Stimulated activated CD8-positive, alpha-beta memory T cell treated with anti-CD3 and anti-CD28 coated beads, Interleukin-2, amount 100 ng/mL, for 48 hours (primary cell): Measurements from ENCODE around the gene ZBTB4.

Experiments used
- DNase-seq, 2 donors: peaks; one replicate each; pipeline ENCODE4 v3.0.0-alpha.2; 2020; ENCODE audit warnings: low read depth in 2 of 2

The ZBTB4 gene, protein sequence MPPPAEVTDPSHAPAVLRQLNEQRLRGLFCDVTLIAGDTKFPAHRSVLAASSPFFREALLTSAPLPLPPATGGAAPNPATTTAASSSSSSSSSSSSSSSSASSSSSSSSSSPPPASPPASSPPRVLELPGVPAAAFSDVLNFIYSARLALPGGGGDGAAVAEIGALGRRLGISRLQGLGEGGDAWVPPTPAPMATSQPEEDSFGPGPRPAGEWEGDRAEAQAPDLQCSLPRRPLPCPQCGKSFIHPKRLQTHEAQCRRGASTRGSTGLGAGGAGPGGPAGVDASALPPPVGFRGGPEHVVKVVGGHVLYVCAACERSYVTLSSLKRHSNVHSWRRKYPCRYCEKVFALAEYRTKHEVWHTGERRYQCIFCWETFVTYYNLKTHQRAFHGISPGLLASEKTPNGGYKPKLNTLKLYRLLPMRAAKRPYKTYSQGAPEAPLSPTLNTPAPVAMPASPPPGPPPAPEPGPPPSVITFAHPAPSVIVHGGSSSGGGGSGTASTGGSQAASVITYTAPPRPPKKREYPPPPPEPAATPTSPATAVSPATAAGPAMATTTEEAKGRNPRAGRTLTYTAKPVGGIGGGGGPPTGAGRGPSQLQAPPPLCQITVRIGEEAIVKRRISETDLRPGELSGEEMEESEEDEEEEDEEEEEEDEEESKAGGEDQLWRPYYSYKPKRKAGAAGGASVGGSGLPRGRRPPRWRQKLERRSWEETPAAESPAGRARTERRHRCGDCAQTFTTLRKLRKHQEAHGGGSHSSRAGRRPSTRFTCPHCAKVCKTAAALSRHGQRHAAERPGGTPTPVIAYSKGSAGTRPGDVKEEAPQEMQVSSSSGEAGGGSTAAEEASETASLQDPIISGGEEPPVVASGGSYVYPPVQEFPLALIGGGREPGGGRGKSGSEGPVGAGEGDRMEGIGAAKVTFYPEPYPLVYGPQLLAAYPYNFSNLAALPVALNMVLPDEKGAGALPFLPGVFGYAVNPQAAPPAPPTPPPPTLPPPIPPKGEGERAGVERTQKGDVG

DNA sequence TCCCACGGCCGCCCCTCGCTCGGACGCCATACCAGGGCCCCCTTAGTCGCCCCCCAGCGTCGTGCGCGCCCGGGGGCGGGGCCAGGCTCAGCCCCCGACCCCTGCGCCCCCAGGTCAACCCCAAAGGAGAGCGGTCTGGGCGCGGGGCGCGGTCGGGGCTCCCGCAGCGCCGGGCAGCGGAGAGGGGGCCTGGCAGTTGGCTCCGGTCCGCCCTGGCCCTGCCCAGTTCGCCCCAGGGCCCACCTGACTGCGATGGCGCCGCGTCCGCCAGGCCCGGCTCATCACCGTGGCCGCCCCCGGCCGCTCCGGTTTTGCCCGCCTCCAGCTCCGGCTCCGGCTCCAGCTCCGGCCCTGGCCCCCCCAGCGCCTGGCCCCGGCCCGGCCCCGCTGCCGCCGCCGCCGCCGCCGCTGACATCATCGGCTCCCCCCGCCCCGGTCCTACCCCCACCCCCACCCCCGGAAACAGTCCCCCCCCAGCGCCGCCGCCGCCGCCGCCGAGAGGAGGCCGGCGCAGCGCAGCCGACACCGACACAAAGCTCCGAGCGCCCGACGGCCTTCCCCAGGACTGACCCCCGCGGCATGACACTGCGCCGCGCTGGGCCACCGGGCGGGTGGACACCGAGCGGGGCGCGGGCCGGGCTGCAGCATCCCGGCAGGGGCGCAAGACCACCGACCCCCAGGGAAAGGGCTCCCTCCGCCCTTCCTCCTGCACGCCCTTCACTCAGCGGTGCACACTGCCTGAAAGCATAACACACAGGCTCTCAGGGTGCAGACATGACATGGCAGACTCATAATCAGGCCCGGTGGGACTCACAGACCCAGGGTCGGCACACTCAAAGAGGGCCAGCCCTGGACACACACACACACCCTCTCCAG is at the start of gene ZBTB4:
Gene ZBTB4 (minus strand): TSS at position 419 of the 876 bp plus-strand sequence. CDS start 12,830 bp downstream, outside the sequence.
- no peak for DNase-seq

DNA sequence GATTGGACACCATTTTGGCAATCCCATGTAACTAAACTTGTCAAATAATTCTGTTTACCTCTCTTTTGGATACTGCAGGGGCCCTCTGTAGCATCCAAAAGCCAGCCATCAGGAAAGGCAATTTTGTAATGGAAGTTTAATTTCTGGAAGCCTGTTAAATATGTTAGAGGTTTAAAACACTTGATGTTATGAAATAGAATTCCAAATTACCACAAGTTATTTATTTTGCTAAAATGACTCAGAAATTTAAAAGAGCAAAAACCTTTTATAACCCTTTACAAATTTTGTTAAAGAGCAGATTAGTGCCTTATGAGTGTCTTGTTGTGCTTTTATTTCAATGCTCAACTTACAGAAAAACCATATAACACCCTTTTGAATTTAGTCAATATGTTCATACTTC is 49.4 kb upstream of the ZBTB4 start:
- no peak for DNase-seq

DNA sequence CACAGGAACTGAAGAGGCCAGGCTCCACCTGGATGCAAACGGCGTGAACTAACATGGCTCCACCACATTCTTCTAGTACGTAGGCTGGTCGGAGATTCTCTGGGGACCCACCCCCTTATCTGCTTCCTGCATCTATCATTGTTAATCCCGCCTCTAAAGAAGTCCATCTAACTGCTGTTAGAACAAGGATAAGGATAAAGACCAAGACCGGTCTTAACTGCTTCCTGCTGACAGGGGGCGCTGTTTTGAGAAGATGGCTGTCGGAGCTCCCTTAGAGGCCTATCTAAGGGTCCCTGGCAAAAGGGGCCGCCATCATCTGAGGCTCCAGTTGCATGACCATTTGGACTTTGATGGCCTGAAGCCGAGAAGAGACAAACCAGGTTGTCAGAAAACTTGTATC is 43.6 kb upstream of the ZBTB4 start:
- DNase-seq, result peak; percentile 14 to 31

DNA sequence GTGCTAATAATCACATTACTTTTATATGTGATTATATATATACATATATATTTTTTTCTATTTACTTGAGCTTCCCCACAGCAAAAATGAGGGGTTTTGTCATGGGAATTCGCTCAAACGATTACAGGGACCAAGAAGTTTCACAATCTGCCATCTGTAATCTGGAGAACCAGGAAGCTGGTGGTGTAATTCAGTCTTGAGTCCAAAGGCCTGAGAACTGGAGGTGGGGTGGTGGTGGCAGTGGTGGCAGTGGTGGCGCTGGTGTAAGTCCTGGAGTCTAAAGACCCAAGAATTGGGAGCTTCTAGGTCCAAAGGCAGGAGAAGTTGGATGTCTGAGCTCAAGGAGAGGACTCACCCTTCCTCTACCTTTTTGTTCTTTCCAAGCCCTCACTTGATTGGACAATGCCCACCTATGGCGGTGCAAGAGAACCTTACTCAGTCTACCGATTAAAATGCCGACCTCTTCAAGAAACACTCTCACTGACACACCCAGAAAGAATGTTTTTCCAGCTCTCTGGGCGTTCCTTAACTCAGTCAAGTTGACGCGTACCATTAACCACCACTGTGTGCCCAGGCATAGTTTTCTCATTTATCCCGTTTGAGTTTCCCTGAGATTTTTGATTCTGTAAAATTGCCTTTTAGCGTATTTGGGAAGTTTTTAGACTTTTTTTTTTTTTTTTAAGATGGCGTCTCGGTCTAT is 36.6 kb upstream of the ZBTB4 start:
- no peak for DNase-seq

DNA sequence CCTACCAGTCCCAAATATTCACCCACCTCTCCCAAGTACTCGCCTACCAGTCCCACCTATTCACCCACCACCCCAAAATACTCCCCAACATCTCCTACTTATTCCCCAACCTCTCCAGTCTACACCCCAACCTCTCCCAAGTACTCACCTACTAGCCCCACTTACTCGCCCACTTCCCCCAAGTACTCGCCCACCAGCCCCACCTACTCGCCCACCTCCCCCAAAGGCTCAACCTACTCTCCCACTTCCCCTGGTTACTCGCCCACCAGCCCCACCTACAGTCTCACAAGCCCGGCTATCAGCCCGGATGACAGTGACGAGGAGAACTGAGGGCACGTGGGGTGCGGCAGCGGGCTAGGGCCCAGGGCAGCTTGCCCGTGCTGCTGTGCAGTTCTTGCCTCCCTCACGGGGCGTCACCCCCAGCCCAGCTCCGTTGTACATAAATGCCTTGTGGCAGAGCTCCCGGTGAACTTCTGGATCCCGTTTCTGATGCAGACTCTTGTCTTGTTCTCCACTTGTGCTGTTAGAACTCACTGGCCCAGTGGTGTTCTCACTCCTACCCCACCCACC is 34.5 kb upstream of the ZBTB4 start:
- no peak for DNase-seq

DNA sequence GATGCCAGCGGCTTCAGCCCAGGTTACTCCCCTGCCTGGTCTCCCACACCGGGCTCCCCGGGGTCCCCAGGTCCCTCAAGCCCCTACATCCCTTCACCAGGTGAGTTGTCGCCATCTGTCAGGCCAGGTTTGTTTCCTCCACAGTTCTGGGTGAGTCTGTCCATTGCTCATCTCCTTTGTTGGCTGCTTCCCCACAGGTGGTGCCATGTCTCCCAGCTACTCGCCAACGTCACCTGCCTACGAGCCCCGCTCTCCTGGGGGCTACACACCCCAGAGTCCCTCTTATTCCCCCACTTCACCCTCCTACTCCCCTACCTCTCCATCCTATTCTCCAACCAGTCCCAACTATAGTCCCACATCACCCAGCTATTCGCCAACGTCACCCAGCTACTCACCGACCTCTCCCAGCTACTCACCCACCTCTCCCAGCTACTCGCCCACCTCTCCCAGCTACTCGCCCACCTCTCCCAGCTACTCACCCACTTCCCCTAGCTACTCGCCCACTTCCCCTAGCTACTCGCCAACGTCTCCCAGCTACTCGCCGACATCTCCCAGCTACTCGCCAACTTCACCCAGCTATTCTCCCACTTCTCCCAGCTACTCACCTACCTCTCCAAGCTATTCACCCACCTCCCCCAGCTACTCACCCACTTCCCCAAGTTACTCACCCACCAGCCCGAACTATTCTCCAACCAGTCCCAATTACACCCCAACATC is 33.6 kb upstream of the ZBTB4 start:
- DNase-seq, result no peak

DNA sequence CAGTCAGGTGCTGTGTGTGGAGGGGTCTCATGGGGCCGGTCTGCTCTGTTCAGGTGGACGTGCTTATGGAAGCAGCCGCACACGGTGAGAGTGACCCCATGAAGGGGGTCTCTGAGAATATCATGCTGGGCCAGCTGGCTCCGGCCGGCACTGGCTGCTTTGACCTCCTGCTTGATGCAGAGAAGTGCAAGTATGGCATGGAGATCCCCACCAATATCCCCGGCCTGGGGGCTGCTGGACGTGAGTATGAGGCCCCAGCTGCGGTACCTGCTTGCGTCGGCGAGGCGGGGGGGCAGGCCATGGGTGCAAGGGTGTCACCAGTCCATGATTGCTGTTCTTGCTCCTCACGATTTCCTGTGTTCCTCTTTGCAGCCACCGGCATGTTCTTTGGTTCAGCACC is 32.7 kb upstream of the ZBTB4 start:
- DNase-seq, result no peak

DNA sequence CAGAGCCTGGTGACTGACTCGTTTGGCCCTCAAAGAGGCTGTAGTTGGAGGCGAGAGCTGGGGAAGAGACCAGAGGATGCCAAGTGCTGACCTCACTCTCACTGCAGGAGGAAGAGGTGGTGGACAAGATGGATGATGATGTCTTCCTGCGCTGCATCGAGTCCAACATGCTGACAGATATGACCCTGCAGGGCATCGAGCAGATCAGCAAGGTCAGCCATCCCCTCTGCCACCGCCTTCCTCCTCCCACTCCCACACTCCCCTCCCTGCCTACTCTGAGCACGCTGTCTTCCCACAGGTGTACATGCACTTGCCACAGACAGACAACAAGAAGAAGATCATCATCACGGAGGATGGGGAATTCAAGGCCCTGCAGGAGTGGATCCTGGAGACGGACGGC is 31.7 kb upstream of the ZBTB4 start:
- no peak for DNase-seq

DNA sequence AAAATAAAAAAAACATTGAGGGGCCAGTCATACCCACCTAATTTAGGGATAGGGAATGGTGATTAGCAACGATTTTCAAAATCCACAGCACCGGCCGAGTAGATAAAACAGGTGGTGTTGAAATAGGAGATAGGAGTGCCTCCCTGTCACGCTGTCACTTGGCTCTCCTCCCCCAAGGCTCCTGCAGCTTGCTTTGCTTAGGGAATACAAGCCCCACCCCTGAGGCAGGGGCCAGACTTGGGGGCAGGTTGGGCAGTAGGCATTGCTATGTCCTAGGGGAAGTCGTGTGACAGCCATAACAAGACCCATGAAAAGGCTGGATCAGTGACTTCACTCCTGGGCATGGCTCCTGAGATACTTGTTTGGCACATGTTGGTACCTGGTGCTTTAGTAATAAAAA is 30.5 kb upstream of the ZBTB4 start:
- no peak for DNase-seq

DNA sequence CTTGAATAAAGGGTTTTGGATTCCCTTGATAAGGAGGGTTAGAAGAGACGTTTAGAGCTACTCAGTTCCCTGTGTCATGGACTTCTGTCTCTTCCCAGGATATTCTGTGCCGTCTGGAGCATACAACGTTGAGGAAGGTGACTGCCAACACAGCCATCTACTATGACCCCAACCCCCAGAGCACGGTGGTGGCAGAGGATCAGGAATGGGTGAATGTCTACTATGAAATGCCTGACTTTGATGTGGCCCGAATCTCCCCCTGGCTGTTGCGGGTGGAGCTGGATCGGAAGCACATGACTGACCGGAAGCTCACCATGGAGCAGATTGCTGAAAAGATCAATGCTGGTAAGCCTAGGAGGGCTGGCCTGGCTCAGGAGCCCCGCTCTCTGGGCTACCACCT is 29.4 kb upstream of the ZBTB4 start:
- no peak for DNase-seq

DNA sequence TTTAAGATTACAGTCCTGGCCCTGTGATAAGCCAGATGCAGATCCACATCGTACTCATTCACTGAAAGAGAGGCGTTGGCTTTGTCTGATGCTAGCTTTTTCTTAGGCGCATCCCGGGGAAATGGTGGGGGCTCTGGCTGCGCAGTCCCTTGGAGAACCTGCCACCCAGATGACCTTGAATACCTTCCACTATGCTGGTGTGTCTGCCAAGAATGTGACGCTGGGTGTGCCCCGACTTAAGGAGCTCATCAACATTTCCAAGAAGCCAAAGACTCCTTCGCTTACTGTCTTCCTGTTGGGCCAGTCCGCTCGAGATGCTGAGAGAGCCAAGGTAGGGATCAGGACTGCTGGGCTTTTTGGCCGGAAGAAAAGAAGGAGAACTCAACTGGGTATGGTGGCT is 28.7 kb upstream of the ZBTB4 start:
- no peak for DNase-seq

DNA sequence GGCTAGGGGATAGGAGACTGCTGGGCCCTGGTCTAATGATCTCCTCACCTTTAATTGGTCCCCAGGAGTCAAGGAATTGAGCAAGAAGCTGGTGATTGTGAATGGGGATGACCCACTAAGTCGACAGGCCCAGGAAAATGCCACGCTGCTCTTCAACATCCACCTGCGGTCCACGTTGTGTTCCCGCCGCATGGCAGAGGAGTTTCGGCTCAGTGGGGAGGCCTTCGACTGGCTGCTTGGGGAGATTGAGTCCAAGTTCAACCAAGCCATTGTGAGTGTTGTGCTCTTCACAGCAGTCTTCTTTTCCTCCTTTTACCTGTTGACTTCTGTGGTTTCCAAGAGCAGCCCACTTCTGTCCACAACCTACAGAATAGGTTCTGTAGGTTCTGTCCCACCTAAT is 24.1 kb upstream of the ZBTB4 start:
- no peak for DNase-seq

DNA sequence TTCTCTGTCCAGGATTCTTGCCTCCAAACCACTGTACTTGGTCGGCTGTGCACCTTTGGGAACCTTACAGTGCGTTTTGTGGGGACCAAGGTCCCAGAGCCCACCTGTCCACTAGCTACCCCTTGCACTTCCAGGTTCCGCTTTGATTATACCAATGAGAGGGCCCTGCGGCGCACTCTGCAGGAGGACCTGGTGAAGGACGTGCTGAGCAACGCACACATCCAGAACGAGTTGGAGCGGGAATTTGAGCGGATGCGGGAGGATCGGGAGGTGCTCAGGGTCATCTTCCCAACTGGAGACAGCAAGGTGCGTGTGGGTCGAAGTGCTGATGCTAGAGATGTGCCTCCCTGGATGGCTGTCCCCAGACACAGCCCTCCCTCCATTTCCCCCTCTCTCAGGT is 23.6 kb upstream of the ZBTB4 start:
- DNase-seq, result no peak

DNA sequence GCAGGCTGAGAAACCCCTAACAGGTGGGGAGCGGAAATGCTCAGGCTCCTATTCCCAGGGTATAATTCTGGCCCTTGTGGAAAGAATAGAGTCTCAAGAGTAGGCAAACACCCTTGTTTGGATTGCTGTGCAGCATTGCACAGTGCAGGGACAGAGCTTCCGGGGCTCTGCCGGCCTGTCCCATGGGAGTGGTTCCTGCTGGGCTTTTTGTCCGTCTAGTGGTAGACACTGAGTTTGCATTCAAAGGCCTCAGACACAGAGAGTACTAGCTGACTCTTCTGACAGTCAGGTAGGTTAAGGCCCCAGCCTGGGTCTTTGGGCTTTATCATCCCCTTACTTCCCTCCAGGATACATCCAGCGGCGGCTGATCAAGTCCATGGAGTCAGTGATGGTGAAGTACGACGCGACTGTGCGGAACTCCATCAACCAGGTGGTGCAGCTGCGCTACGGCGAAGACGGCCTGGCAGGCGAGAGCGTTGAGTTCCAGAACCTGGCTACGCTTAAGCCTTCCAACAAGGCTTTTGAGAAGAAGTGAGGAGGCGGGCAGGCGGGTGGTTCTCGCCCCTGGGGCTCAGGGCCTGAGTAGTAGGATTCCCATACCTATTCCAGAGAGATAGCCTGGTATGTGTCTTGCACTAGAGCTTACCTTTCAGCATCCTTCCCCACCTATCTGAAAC is 22.9 kb upstream of the ZBTB4 start:
- DNase-seq, result no peak

DNA sequence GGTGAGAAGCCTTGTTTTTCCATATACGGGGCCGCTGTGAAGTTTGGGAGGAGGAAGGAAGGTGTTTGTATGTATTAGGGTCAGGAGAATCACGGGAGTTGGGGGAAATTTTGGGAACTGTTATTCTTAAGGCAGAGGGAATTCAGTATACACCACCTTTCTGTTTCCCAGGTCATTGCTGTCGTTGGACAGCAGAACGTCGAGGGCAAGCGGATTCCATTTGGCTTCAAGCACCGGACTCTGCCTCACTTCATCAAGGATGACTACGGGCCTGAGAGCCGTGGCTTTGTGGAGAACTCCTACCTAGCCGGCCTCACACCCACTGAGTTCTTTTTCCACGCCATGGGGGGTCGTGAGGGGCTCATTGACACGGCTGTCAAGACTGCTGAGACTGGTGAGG is 22.3 kb upstream of the ZBTB4 start:
- DNase-seq, result no peak

DNA sequence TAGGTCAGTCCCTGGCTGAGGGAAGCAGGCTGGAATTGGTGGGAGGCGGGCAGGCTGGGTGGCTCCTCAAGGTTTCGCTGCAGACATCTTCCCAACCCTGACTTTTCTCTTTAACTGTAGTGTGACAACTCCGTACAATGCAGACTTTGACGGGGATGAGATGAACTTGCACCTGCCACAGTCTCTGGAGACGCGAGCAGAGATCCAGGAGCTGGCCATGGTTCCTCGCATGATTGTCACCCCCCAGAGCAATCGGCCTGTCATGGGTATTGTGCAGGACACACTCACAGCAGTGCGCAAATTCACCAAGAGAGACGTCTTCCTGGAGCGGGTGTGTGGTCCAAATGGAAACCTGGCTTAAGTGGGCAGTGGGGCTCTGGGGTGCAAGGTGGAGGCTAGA is 19.7 kb upstream of the ZBTB4 start:
- DNase-seq, result no peak

DNA sequence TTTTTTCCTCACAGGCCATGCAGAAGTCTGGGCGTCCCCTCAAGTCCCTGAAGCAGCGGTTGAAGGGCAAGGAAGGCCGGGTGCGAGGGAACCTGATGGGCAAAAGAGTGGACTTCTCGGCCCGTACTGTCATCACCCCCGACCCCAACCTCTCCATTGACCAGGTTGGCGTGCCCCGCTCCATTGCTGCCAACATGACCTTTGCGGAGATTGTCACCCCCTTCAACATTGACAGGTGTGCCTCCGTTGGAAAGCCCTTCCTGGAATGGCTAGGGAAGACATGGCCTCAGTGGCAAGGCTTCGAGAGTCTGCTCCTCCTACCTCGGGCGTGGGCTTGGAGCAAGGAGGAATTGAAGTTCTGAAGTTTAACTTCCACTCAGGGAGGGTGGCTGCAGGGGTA is 18.2 kb upstream of the ZBTB4 start:
- DNase-seq, result no peak

DNA sequence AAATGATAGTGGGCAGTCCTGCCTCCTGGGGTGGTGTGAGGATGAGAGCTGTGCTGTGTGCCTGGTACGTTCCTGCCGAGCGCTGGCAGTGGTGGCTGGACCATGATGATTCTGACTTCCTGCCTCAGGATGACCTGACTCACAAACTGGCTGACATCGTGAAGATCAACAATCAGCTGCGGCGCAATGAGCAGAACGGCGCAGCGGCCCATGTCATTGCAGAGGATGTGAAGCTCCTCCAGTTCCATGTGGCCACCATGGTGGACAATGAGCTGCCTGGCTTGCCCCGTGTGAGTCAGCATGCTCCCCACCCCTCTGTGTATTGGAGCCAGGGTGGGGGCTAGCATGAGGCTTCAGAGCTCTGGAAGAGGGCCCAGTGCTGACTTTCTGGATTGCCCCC is 17.8 kb upstream of the ZBTB4 start:
- DNase-seq, result no peak

DNA sequence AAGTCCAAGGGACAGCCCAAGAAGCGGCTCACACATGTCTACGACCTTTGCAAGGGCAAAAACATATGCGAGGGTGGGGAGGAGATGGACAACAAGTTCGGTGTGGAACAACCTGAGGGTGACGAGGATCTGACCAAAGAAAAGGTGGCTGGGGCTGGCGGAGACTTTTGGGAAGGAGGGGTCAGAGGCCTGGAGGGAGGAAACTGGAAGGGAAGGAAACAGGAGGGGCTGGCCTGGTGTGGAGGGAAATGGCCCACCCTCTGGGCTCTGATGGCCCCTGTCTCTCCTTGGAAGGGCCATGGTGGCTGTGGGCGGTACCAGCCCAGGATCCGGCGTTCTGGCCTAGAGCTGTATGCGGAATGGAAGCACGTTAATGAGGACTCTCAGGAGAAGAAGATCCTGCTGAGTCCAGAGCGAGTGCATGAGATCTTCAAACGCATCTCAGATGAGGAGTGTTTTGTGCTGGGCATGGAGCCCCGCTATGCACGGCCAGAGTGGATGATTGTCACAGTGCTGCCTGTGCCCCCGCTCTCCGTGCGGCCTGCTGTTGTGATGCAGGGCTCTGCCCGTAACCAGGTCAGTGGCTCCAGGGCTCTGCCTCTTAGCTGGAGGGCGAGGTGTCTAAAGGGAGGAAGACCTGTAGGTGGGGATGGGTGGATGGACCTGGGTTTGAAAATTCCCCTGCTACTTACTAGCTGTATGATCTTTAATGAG is 17.2 kb upstream of the ZBTB4 start:
- DNase-seq, result no peak
